Prostate gland (tissue), 2 donors: Measurements from ENCODE around the gene TARS3.

Experiments
- CTCF ChIP-seq, 4 experiments: fragments of 200-600 bp in 2 of 4; fragments of 450-650 bp in 2 of 4; sonication (generic) in 2 of 4; IDR thresholded peaks; 1 replicate in 3 of 4; 2 replicates in 1 of 4; pipeline ENCODE4 v1.5.1; 2016 to 2019; ENCODE audit warnings: antibody characterized with exemption in 4 of 4, mild to moderate bottlenecking in 2 of 4, moderate library complexity in 2 of 4
- POLR2A ChIP-seq: fragments of 450-650 bp; IDR thresholded peaks from one replicate; pipeline ENCODE4 v1.6.1; 2016; ENCODE audit warnings: antibody characterized with exemption, mild to moderate bottlenecking

- TF ChIP-seq CTCF (IDR thresholded peaks at IDR 0.05) (no peak), POLR2A (no peak)
Measured at GRCh38 chr15:101725073-101725472, 800 bp upstream of the TARS3 start.
